HG03045 (cell line): ENCODE results near the gene SLC2A13.

ENCODE experiments used
- ATAC-seq: cut with Tn5 transposase; IDR thresholded peaks from one replicate; pipeline ENCODE4 v1.9.1; 2021; ENCODE audit warnings: mild to moderate bottlenecking, moderate library complexity; ENCODE audit not compliant: unreplicated experiment

Gene SLC2A13

GRCh38 chr12:40002178-40003169, 103.4 kb downstream of the SLC2A13 start:
- ATAC-seq = no peak

GRCh38 chr12:40001406-40001805, 104.5 kb downstream of the SLC2A13 start:
- no peak for ATAC-seq

- no peak for ATAC-seq
These were observed 105.0 kb downstream of the SLC2A13 start for GRCh38 chr12:40000884-40001283.

DNA sequence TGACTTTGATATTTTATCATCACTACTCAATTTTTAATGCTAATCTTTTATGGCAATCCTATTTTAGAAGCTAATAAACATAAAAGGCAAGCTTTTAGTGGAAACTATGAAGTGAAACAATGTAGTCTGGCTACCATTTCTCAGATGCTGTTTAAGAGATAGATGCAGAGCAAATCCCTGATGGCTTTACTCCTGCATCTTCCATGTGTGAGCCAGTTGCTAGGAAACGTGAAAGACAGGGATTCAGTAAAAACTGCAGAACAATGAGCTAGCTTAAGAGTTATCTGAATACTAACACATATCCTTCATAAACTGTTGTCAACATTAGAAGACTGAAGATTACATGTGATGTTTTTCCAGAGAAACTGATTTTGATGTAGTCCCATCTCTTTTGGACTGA, 112.6 kb downstream of the SLC2A13 start:
- ATAC-seq = no peak

DNA sequence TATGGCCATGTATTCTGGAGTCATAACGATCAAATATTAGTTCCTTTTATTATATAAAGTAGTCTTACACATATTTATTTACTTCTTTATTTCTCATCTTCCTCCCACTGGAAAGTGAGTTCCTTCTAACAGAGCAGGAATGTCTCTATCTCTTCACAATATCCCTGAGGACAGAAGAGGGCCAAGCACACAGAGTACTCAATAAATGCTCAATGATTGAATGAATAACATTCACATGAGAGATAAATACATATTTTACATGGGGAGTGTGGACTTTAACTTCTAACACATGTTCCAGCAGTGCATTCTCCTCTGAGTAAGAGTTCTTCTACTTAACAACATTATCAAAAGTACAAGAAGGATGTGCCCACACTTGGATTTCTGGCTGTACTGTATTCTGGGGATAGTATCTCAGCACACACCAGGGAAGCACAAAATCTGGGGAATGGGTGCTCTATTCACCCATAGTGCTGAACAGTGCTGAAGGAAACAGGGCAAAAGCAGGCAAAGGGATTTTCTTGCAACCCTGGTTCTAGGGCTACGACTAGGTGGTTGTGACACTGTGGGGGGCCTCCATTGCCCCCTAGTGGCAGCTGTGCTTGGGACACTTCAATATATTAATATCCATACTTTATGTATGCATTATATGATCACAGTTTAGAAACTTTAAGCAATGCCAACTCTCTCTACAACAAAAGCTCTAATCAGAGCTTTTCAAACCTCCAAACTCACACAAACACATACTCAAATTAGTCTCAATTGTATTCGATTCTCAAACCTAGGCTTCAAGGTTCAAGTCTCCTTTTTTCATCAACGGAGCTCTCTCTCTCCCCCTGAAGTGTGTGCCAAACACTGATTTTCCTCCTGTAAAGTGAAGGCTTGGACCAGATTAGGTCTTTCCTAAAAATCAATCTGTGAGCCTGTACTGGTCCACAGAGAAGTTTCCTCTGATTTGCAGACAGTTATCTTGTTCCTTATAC, 115.5 kb downstream of the SLC2A13 start:
- ATAC-seq = peak; percentile 67

DNA sequence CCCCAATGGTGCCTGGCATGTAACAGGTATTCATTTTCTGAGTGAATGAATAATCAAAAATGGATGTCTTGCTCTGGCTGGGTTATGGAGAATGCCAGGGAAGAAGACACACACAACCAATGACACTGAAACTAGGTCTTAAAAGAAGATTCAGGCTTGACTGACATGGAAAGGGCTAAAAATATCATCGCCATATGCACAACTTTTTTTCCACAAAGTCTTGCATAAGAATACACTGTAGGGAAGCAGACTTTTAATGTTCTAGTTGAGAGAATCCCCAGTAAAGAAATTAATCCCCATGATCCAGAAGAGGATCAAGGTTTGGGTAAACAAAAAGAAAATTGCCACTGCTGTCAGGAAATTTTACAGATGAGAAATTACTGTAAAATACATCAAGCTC, 116.4 kb downstream of the SLC2A13 start:
- ATAC-seq = no peak

DNA sequence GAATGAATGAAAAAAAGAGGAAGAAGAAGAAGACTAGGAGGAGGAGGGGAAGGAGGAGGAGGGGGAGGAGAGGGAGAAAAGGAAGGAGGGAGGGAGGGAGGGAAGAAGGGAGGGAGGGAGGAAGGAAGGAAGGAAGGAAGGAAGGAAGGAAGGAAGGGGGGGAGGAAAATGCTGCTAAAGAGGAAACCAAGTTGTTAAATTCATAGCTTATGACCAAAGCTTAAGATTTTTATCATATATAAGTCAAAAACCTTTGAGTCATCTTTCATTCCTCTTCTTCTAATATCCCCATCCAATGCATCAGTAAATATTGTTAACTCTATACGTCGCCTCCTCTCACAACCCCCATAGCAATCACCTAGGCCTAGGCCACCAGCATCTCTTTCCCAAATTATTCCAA, 117.3 kb downstream of the SLC2A13 start:
- ATAC-seq = no peak

GRCh38 chr12:39986674-39987073, 119.2 kb downstream of the SLC2A13 start:
- no peak for ATAC-seq

DNA sequence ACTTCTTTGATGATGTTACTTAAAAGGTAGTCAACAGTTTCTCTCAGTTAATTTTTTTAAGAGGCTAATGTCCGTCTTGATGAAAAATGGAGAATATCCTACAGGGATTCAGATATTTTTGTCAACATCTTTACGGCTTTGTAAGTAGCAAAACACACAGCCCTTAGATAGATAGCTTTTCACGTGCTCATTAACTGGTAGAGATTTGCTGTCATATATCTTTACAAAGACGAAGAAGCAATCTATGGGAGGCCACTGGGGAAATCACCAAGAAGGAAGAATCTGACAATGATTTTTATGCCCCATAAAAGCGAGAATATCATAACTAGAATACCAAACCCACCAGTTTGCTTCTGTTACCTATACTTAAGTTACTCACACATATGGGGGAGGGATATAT, 121.2 kb downstream of the SLC2A13 start:
- no peak for ATAC-seq

- ATAC-seq = no peak
These were observed 130.4 kb downstream of the SLC2A13 start for GRCh38 chr12:39975374-39975918.

DNA sequence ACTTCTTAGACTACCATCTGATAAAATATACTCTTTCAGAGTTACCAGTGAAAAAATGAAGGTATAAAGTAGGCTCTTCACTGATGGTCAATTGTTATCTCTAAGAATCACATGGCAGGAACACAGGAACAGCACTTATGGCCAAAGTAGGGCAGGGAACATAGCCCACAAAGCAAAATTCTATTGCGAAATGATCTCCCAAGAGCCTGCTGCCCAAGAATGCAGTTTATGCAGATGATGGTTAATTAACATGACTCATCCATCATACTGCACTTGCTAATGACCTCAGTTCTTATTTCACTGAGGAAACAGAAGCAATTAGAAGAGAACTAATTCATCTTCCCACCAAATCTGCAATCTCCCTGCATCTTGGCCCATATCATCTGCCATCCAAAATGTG, 133.8 kb downstream of the SLC2A13 start:
- no peak for ATAC-seq

- no peak for ATAC-seq
These were observed 134.5 kb downstream of the SLC2A13 start for GRCh38 chr12:39971348-39971747.

GRCh38 chr12:39966721-39967120, 139.2 kb downstream of the SLC2A13 start:
- no peak for ATAC-seq

GRCh38 chr12:39966256-39966655, 139.6 kb downstream of the SLC2A13 start:
- ATAC-seq = no peak

- no peak for ATAC-seq
These were observed 146.4 kb downstream of the SLC2A13 start for GRCh38 chr12:39959467-39959866.

DNA sequence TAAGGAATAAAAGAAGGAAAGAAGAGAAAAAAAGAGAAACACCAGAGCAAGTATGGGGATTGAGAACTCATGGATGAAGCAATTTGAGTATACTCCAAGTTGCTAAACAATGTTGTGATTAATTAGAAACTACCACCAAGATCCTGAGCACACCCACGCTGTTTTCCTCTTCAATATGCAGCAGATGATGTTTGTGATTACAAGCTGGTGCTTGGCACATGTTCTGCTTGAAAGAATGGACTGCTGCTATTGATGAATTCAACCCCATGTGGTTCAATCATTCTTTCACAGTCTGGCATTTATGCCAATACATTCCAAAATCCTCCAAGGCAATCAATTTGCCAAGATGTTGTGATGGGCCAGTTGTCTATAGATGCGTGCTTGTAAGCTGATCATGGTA, 146.8 kb downstream of the SLC2A13 start:
- ATAC-seq = no peak

GRCh38 chr12:39958377-39958776, 147.5 kb downstream of the SLC2A13 start:
- ATAC-seq = no peak

- ATAC-seq = no peak
These were observed 149.2 kb downstream of the SLC2A13 start for GRCh38 chr12:39956725-39957124.

GRCh38 chr12:39946361-39947280, 159.3 kb downstream of the SLC2A13 start:
- no peak for ATAC-seq

DNA sequence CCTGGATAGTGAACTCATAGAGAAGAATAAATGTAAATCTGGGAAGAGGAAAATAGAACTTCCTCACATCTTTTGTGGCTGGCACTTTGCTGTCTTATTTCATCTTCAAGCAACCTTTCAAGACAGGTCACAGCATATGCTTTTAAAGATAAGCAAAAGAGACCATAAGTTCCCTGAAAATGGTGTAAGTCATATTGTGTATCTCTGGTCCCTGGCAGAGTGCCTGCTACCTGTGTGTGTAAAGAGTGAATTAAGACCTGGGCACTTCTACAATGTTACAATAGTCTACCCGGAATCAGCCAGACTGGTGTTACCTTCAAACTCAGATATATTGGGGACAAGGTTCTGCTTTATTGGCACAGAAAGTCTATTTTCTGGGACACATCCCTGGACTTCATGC, 168.8 kb downstream of the SLC2A13 start:
- ATAC-seq = no peak
